Neural cell (in vitro differentiated cells): ENCODE data around the gene RBFA.

Experiments used
- CTCF ChIP-seq: fragments of 450-650 bp; IDR thresholded peaks from 2 replicates; pipeline ENCODE4 v1.5.1; 2014; ENCODE audit warnings: antibody characterized with exemption, mild to moderate bottlenecking, moderate library complexity; ENCODE audit not compliant: poor library complexity, severe bottlenecking
- EP300 ChIP-seq: fragments of 450-650 bp; conservative IDR thresholded peaks from 2 replicates; pipeline ENCODE4 v1.6.1; 2014; ENCODE audit warnings: antibody characterized with exemption, mild to moderate bottlenecking, moderate library complexity; ENCODE audit not compliant: poor library complexity, severe bottlenecking
- MXI1 ChIP-seq: fragments of 450-650 bp; conservative IDR thresholded peaks from 2 replicates; pipeline ENCODE4 v1.6.1; 2014; ENCODE audit warnings: antibody characterized with exemption, mild to moderate bottlenecking; ENCODE audit not compliant: poor library complexity, severe bottlenecking
- POLR2AphosphoS5 ChIP-seq: IDR thresholded peaks from 2 replicates; pipeline ENCODE4 v1.6.1; 2012
- RAD21 ChIP-seq: fragments of 450-650 bp; conservative IDR thresholded peaks from 2 replicates; pipeline ENCODE4 v1.6.1; 2014; ENCODE audit warnings: antibody characterized with exemption, mild to moderate bottlenecking, moderate library complexity
- TAF1 ChIP-seq: IDR thresholded peaks from 2 replicates; pipeline ENCODE4 v1.6.1; 2012; ENCODE audit warnings: low read depth

- TF ChIP-seq CTCF (no peak), RAD21 (no peak), TAF1 (no peak), MXI1 (no peak), EP300 (no peak), POLR2AphosphoS5 (no peak)
Observed at GRCh38 chr18:80002468-80002867, 31.8 kb upstream of the RBFA start.
